Natural killer cell (primary cell): Measurements from ENCODE around the gene TPPP3. TPM values are rescaled to one million over a fixed set of nuclear protein-coding genes. Genes with fewer than 3 reads are reported as not detected.
A peak's percentile ranks its signal among the peaks of the same experiment; 100 is the strongest.

Experiments used
- ATAC-seq, 3 donors: fragments of 150-1000 bp in 2 of 3; fragments of 200-7000 bp in 1 of 3; cut with Tn5 transposase; 1 replicate in 1 of 3; 2 replicates in 2 of 3; pipeline ENCODE4 v1.10.0; 2021; ENCODE audit warnings: mild to moderate bottlenecking in 2 of 3, moderate library complexity in 2 of 3
- DNase-seq, 2 donors: peaks; one replicate each; pipeline versions ENCODE4 v3.0.0 to v3.0.0-alpha.2; 2013 to 2021; ENCODE audit warnings: mixed read lengths in 1 of 2
- H3K27ac ChIP-seq: one replicate; pipeline ENCODE4 v1.5.1; 2013; ENCODE audit warnings: mild to moderate bottlenecking, low read length
- H3K27me3 ChIP-seq: one replicate; pipeline ENCODE4 v1.6.1; 2013; ENCODE audit warnings: low read length; ENCODE audit not compliant: control insufficient read depth, insufficient read depth
- H3K36me3 ChIP-seq: one replicate; pipeline ENCODE4 v1.6.1; 2013; ENCODE audit warnings: low read length; ENCODE audit not compliant: control insufficient read depth, insufficient read depth
- H3K4me1 ChIP-seq: one replicate; pipeline ENCODE4 v1.6.1; 2013; ENCODE audit warnings: low read length; ENCODE audit not compliant: control insufficient read depth, insufficient read depth
- H3K4me3 ChIP-seq: one replicate; pipeline ENCODE4 v1.5.1; 2013; ENCODE audit warnings: low read length
- H3K9me3 ChIP-seq: one replicate; pipeline ENCODE4 v1.6.1; 2013; ENCODE audit warnings: low read length; ENCODE audit not compliant: control insufficient read depth, insufficient read depth
- H3K27ac Mint-ChIP-seq, 2 donors: one replicate each; pipeline ENCODE4 v1.8.0; 2022; ENCODE audit warnings: mild to moderate bottlenecking in 2 of 2, mixed read lengths in 2 of 2, moderate library complexity in 1 of 2
- H3K27me3 Mint-ChIP-seq, 2 donors: one replicate each; pipeline ENCODE4 v1.8.0; 2022; ENCODE audit warnings: low read depth in 2 of 2, mixed read lengths in 2 of 2
- H3K36me3 Mint-ChIP-seq: one replicate; pipeline ENCODE4 v1.8.0; 2022; ENCODE audit warnings: mixed read lengths
- H3K4me1 Mint-ChIP-seq, 2 donors: one replicate each; pipeline ENCODE4 v1.8.0; 2022; ENCODE audit warnings: mixed read lengths in 2 of 2
- H3K4me3 Mint-ChIP-seq: one replicate; pipeline ENCODE4 v1.8.0; 2022; ENCODE audit warnings: mild to moderate bottlenecking, moderate library complexity, mixed read lengths
- H3K9me3 Mint-ChIP-seq, 2 donors: one replicate each; pipeline ENCODE4 v1.8.0; 2022; ENCODE audit warnings: mixed read lengths in 2 of 2
- CTCF ChIP-seq: fragments of 200-600 bp; IDR thresholded peaks from one replicate; pipeline ENCODE4 v1.8.0; 2022; ENCODE audit warnings: antibody characterized with exemption
- WGBS: methylation state at CpG from one replicate; pipeline ENCODE4 v1.1.7; 2013; ENCODE audit warnings: missing lambda C conversion rate; ENCODE audit not compliant: insufficient coverage; 5-methylcytosine and 5-hydroxymethylcytosine counted together
- intact Hi-C: fragments of 100-400 bp; cut with micrococcal nuclease; formaldehyde crosslinking; loops from one replicate; pipeline ENCODE4 v1.14.2; 2022
- total RNA-seq, 4 donors: library from RNA; stranded (reverse); fragments of 120-200 nt in 1 of 4; gene quantifications; one replicate each; pipeline versions ENCODE4 v1.2.3 to v1.2.4, GENCODE V29; 2013 to 2022

TPPP3 gene
- total RNA-seq, 3 donors from 2014 or later (not counting 1 experiment from before 2014, with no cell fraction given), result 0.66 to 3.0 (median 1.4) TPM

GRCh38 chr16:67395458-67396158 is 2.3 kb upstream of the TPPP3 start:
- 96% methylated on average over 13 of the region's 13 CpGs for WGBS
- peaks cover 47% of the 10 kb centered on the region for H3K4me1 ChIP-seq
- no peak for TF ChIP-seq CTCF
- ATAC-seq (no peak), DNase-seq (no peak)
- H3K9me3 ChIP-seq, result no peaks in the 10 kb centered on the region
- Mint-ChIP-seq H3K9me3 (no peaks in the 10 kb centered on the region), H3K4me1 (peaks cover 5 to 28% of the 10 kb centered on the region in 2 donors), H3K27me3 (peaks cover 9 to 33% of the 10 kb centered on the region in 2 donors), H3K27ac (no peak overlapping the region), H3K36me3 (no peaks in the 10 kb centered on the region), H3K4me3 (no peak overlapping the region)
- H3K27ac ChIP-seq, result no peak overlapping the region
- intact Hi-C loops, result no loop called here
- no peaks in the 10 kb centered on the region for H3K36me3 ChIP-seq
- H3K27me3 ChIP-seq, result peaks cover 27% of the 10 kb centered on the region
- no peak overlapping the region for H3K4me3 ChIP-seq

DNA sequence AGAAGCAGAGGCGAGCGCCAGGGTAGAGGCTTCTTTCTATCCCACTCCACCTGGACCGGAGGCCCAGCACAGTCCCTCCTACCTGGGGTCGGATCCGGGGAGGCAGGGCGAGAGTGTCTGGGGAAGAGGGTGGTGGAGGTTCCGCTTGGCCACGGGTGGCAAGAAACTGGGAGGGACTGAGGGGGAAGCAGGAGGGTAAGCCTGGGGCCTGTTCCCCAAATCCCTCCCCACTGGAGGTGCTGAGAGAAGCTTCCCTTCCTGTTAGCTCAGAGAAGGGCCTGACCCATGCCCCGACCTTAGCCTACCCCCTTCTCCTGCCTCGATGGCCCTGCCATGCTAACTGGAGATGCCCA is 1.8 kb upstream of the TPPP3 start:
- H3K9me3 ChIP-seq, result no peaks in the 10 kb centered on the region
- Mint-ChIP-seq H3K9me3 (no peaks in the 10 kb centered on the region), H3K27me3 (peaks cover 9 to 36% of the 10 kb centered on the region in 2 donors), H3K4me3 (no peak overlapping the region), H3K36me3 (no peaks in the 10 kb centered on the region), H3K27ac (no peak overlapping the region), H3K4me1 (peaks cover 5 to 28% of the 10 kb centered on the region in 2 donors)
- no peak overlapping the region for H3K27ac ChIP-seq
- no peaks in the 10 kb centered on the region for H3K36me3 ChIP-seq
- WGBS, result 38% methylated on average over 7 of the region's 10 CpGs
- ATAC-seq, result no peak
- intact Hi-C loops, result no loop called here
- DNase-seq, result no peak
- peaks cover 27% of the 10 kb centered on the region for H3K27me3 ChIP-seq
- TF ChIP-seq CTCF, result no peak
- peaks cover 52% of the 10 kb centered on the region for H3K4me1 ChIP-seq
- H3K4me3 ChIP-seq, result no peak overlapping the region

- H3K4me3 ChIP-seq, result peak overlapping the region; percentile 12
- 7% methylated on average over 88 of the region's 88 CpGs for WGBS
Measured at GRCh38 chr16:67394155-67395104, 1.1 kb upstream of the TPPP3 start.

More at GRCh38 chr16:67394155-67395104, 1.1 kb upstream of the TPPP3 start:
- Histone ChIP-seq H3K36me3 (no peaks in the 10 kb centered on the region), H3K27ac (no peak overlapping the region), H3K27me3 (peaks cover 27% of the 10 kb centered on the region), H3K4me1 (peaks cover 56% of the 10 kb centered on the region), H3K9me3 (no peaks in the 10 kb centered on the region)
- peak in 2 of 3 donors; percentile 17 for ATAC-seq
- Mint-ChIP-seq H3K4me1 (peaks cover 5 to 25% of the 10 kb centered on the region in 2 donors), H3K27me3 (peaks cover 9 to 36% of the 10 kb centered on the region in 2 donors), H3K36me3 (no peaks in the 10 kb centered on the region), H3K9me3 (no peaks in the 10 kb centered on the region), H3K27ac (peak overlapping the region in 1 of 2 donors; percentile 60), H3K4me3 (peak overlapping the region; percentile 90)
- intact Hi-C loops, result no loop called here
- TF ChIP-seq CTCF, result no peak
- no peak for DNase-seq
